K562 (cell line): ENCODE results near the gene SPATA20.

Source experiments
- ARID1B ChIP-seq: fragments of 450-650 bp; IDR thresholded peaks from 2 replicates; pipeline ENCODE4 v1.6.1; 2016; ENCODE audit warnings: antibody characterized with exemption, mild to moderate bottlenecking, inconsistent platforms
- MXI1 ChIP-seq: IDR thresholded peaks from 2 replicates; pipeline ENCODE4 v1.6.1; 2011; ENCODE audit warnings: low read depth, mild to moderate bottlenecking, improper control_type of control experiment, low read length
- MYC ChIP-seq, 2 experiments: fragments of 250-450 bp in 1 of 2; sonication (Bioruptor Pico) in 1 of 2; IDR thresholded peaks; 2 replicates each; pipeline versions ENCODE4 v1.5.1 to v1.6.1; 2012 to 2021; ENCODE audit warnings: low read depth in 2 of 2, borderline replicate concordance in 1 of 2, improper control_type of control experiment in 1 of 2, low read length in 1 of 2, mild to moderate bottlenecking in 1 of 2, moderate library complexity in 1 of 2
- TF ChIP-seq, protein P1 (sequence below), 3 experiments: IDR thresholded peaks in 2 of 3; conservative IDR thresholded peaks in 1 of 3; 2 replicates each; pipeline ENCODE4 v1.5.1; 2011 to 2012; ENCODE audit warnings: low read length in 3 of 3, mild to moderate bottlenecking in 3 of 3, control low read depth in 2 of 3, improper control_type of control experiment in 1 of 3, inconsistent platforms in 1 of 3, low read depth in 1 of 3, mixed read lengths in 1 of 3, moderate library complexity in 1 of 3; ENCODE audit not compliant: insufficient read depth in 2 of 3

DNA sequence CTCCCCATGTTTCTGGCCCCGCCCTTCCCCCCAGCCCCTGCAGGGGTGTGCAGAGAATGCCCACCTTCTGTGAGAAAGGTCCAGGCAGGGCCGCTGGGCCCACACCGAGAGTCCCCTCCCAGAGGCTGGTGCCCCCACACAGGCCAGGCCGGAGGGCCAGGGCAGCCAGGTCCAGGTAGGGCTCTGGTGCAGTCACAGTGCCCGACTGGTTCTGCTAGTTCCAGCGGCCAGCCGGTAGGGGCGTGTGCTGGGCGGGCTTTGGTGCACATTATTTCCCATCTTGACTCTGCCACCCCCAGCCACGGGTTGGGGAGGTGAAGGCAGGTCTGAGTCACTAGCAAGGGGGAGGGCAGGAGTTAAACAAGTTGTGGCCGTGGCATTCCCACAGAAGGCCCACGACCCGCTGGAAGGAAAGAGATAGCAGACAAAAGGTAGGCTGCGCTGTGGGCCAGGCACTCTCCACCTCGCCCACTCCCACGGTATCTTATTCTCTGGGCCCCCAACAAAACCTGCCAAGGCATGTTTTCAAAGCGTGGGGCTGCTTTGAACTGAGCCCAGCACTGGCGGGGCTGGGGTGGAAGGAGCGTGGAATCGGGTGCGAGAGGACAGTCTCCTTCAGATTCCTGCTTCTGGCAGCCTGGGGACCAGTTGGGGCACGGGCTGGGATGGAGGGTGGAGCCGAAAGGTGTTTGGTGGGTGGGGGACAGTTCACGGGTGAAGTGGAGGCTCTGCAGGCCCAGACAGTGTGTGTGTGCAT, 12.6 kb upstream of the SPATA20 start:
- TF ChIP-seq, protein P1, sequence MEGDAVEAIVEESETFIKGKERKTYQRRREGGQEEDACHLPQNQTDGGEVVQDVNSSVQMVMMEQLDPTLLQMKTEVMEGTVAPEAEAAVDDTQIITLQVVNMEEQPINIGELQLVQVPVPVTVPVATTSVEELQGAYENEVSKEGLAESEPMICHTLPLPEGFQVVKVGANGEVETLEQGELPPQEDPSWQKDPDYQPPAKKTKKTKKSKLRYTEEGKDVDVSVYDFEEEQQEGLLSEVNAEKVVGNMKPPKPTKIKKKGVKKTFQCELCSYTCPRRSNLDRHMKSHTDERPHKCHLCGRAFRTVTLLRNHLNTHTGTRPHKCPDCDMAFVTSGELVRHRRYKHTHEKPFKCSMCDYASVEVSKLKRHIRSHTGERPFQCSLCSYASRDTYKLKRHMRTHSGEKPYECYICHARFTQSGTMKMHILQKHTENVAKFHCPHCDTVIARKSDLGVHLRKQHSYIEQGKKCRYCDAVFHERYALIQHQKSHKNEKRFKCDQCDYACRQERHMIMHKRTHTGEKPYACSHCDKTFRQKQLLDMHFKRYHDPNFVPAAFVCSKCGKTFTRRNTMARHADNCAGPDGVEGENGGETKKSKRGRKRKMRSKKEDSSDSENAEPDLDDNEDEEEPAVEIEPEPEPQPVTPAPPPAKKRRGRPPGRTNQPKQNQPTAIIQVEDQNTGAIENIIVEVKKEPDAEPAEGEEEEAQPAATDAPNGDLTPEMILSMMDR (IDR thresholded peaks at IDR 0.05 in 2 of 3, conservative IDR thresholded peaks at IDR 0.05 in 1 of 3; ENCODE audit: insufficient read depth in 2 of 3, low read depth in 1 of 3, low read length in 3 of 3): peak; percentile 19 to 47 (median 43); a peak in 4 of 6 replicates
- TF ChIP-seq MXI1 (no peak), ARID1B (no peak), MYC (IDR thresholded peaks at IDR 0.05; ENCODE audit: low read depth, low read length) (no peak), MYC (CRISPR knock-in tag; IDR thresholded peaks at IDR 0.05; ENCODE audit: borderline replicate concordance, low read depth) (no peak)
